NCI-H82 treated with DMSO at 0.1 percent for 48 hours (cell line): ENCODE measurements around the gene SPTBN4.
"Not testable (repeated sequence)": the region's sequence is repeated elsewhere in the genome, so short reads cannot be mapped to it uniquely, and the experiment has no call there.

Experiments used
- DNase-seq: peaks from one replicate; lab custom pipeline; 2025; ENCODE audit not compliant: unreplicated experiment; lab: John Stamatoyannopoulos, UW

SPTBN4 gene

DNA sequence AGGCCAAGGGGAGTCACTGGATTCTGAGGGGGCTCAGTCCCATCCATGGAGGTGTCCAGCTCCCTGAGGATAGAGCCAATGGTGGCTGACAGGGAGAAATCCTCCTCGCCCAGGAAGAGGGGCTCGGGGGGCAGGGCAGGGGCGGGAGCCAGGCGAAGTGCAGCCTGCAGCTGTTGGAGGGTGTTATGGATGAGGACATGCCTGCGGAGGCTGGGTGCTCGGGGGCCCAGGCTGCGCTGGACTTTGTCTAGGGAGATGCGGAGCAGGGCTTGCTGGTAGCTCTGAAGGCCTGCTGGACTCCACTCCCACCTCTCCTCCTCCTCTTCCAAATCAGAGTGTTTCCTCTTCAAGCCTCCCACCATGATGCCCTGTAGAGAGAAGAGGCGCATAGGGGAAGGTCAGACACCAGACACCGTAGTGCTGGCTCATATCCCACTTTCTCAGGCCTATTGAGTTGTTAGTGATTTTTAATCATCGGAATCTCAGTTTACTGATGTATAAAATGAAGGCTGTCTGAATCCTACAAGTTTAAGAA lies 25.0 kb upstream of the SPTBN4 start:
- DNase-seq: no peak

DNA sequence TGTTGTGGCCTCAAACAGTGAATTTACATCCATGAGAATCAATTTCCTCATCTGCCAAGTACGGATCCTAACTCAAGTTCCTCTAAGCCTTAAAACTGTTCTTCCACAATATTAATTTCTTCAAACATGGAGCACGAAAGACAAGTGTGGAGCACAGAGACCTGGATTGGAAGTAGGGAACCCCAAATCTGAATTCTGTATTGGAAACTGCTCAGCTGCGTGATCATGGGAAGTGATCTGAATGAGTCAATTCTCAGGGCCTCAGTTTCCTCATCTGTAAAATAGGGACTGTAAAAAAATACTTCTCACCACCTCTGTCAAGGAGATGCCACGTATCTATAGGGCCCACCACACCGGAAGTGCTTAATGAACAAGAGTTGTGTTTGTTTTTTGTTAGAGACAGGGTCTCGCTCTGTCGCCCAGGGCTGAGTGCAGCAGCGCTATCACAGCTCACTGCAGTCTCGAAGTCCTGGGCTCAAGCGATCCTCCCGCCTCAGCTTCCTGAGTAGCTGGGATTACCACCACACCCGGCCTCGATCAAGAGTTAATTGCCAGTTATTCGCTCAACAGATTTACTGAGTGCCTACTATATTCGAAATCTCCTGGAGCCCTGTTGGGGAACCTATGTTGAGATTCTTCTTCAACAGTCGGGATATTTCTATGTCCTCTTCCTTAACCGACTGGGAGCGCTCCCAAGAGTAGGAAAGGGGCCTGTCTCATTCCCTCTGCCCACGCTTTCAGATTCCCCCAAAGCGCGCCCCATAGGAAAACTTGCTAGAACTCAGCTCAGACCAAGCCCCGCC lies 24.3 kb upstream of the SPTBN4 start:
- DNase-seq: no peak

DNA sequence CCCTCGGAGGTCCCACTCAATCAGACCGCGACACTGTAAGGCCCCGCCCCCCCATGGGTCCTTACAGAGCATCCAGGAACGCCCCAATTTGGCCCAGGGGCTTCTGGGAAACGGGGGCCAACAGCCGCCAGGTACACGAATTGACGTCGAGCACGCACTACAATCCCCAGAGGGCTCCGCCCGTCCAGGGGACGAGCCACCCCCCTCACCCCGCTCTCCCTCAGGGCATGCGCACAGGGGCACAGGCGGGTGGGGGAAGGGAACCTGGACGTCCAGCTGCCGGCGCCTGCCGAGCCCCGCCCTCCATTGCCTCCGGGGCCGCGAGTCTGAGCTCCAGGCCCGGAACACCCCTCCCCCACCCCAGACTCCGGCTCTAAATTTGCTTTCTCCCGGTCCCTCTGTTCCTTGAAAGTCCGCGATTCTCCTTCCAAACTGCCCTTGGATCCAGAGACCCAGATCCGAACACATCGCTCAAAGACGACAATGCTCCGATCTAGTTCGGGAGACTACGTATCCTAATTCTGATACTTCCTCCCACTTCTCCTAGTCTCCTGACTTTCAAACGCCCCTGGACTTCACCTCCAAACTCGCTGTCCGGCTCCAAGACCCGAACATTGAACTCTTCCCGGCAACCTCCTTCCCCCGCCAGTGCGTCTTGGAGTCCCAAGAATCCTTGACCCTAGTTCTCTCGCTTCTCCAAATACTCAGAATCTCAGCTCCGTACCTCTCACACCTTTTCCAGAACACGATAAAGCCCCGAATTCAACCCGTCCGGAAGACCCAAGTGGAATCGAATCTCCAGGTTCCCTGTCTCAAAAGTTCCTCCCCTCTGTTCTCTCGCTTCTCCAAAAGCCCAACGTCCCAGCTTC lies 23.4 kb upstream of the SPTBN4 start:
- DNase-seq: peak; percentile 99

DNA sequence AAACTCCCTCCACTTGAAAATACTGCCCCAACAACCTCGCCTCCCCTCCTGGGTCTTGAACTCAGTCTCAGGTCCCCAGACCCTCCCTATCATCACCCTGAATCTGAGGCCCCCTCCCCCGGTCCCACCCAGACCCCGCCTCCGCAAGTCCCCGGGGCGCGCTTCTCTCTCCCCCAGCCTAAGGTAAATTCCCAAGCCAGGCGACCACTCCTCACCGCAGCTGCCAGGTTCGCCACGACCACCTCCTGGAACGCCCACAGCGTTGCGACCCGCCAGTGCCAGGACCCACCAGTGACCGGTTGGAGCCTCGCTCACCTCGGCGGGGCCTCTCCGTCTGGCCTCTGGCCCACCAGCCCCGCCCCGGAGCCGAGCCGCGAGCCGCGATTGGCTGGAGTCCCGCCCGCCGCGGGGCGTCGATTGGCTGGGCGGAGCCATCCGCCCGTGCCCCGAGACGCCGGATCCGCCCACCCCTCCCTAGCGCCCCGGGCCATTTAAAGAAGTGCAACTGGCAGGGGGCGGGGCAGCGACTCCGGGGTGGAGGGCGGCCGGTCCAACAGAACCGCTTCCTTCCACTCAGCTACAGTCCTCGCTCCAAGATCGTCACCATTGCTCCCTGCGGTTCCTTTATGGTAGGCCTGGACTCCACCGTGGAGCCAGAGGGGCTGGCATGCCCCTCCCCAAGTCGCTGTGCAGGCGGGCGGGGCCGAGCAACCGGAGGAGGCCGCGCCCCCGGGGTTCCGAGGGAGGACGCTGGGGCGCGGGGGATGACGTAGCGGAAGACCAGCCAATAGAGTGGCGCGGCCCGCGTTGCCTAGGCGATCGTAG lies 22.6 kb upstream of the SPTBN4 start, which contains the start of gene SERTAD3:
Gene SERTAD3 (minus strand): TSS at position 336 of the 825 bp plus-strand sequence. CDS start 2,255 bp downstream, outside the sequence.
- peak; percentile 93 for DNase-seq

DNA sequence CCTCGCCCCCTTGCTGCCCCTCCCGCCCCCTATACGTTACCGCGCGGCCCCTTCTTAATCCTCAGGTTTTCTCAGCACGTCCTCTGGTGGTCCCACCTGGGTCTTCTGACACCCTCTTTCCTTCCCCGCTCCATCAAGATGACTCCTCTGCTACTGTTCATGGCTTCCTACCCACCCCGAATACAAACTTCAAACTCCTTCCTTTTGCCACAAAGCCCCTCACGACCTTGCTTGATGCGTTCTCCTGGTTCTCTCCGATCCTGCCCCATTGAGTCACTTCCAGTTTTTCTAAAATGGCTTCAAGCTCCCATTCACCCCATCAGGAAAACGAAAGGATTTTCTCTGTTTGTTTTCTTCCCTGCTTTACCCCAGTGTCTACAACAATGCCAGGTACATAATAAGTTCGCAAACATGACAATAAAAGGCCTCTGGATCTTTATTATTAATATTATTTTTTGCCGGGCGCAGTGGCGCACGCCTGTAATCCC lies 21.9 kb upstream of the SPTBN4 start:
- no peak for DNase-seq

DNA sequence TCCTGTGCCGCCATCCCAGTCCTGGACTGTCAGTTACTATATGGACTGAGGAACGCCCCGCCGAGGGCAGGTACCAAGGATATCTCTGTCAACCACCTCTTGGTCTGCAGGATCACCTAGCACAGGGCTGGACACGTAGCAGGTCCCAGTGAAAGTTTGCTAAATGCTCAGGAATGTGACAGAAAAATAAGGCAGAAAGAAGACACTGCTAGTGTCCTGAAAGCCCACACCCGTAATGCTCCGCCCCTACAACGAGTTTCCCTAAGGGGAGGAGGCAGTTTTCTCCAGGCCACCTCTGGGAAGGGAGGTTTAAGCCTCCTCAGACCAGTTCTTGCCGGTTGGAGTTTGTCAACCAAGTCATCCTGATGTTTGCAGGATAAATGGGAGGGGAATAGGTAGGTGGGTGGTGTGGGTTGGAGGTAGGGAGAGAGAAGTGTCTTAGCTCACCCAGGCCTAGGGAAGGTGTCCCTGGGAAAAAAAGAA lies 21.0 kb upstream of the SPTBN4 start:
- peak; percentile 18 for DNase-seq

DNA sequence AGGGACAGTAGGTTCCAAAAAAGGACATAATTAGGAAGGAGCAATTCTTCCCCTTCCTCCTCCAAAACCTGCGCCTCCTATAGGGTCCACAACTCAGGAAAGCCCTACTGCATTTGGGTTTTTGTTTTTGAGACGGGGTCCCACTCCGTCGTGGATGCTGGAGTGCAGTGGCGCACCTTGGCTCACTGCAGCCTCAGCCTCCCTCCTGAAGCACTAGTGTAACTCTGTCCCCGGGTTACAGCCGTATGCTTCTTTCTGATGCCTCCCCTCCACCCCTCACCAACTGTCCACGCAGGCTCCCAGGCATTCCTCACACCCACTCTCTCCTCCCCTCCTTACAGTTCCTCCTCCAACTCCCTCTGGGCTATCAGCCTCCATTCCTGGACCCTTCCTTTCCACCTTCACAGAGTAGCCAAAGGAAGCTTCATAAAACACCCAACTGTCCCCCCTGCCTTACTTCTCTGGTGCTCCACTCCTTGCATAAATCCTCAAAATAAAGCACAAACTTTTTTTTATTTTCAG lies 20.5 kb upstream of the SPTBN4 start:
- DNase-seq: no peak

DNA sequence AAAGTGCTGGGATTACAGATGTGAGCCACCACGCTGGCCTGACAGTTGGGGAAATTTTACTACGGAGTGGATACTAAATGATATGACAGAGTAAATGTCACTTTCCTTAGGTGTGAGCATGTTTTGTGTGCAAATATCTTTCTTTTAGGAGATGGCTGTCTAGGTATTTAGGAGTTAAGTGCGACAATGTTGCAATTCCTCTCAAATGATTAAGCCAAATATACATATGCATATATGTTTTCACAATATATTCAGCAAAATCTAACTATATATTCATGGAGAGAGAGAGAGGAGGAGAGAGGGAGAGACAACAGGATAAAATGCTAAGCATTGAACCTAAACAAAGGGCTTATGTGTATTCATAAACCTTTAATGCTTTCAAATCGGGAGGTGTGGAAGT lies 17.3 kb upstream of the SPTBN4 start:
- no peak for DNase-seq

DNA sequence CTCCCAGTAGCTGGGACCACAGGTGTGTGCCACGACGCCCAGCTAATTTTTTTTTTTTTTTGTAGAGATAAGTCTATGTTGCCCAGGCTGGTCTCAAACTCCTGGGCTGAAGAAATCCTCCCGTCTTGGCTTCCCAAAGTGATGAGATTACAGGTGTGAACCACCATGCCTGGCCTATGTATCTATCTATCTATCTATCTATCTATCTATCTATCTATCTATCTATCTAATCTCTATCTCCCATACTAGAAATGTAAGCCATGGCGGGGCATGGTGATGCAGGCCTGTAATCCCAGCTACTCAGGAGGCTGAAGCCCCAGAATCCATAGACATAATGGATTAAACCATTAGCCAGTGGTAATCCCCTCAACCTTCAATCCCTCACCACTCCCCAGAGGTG lies 16.1 kb upstream of the SPTBN4 start:
- DNase-seq: peak; percentile 71

DNA sequence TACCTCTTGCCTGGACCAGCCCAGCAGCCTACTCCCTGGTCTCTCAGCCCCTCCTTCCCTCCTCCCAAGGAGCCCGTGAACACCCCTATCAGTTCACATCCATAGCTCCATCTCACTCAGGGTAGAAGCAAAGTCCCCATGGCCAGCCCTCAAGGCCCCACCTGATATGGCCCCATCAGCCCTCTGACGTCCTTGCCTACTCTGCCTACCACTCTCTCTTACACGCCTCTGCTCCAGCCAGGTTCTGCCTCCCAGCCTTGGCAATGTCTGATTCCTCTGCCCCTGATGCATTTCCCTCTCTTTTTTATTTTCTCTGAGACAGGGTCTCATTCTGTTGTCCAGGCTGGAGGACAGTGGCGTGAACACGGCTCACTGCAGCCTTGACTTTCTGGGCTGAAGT lies 14.8 kb upstream of the SPTBN4 start:
- no peak for DNase-seq

DNA sequence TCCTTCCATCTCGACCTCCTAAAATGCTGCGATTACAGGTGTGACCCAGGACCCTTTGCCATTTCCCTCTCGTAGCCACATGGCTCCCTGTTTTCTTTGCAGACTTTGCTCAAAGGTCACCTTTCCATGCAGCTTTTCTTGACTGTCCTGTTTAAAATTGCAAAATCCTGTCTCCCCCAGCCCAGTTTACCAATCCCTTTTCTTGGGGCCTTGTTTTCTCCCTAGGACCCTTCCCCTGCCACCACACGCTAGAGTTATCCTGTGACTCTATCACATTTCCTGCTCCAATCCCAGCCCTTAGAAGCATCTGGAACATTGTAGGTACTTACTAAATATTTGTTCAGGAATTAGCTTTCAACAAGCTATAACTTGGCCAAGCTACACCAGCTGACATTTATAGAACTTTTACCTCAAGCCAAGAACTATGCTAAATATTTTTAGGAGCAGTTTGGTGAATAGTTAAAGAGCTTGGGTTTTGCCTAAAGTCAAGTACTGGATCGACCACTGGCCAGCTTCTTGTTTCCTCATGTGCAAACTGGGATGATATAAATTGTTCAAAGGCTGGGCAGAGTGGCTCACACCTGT lies 13.6 kb upstream of the SPTBN4 start:
- DNase-seq: no peak

DNA sequence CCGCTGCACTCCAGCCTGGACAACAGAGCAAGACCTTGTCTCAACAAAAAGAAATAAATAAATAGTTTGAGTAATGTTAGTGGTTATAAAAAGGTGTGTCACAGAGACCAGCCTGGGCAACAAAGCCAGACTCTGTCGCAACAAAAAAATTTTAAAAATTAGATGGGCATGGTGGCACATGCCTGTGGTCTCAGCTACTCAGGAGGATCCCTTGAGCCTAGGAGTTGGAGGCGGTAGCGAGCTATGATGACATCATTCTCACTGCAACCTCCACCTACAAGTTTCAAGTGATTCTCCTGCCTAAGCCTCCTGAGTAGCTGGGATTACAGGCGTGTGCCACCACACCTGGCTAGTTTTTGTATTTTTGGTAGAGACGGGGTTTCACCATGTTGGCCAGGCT lies 12.9 kb upstream of the SPTBN4 start:
- DNase-seq: not testable (repeated sequence)

DNA sequence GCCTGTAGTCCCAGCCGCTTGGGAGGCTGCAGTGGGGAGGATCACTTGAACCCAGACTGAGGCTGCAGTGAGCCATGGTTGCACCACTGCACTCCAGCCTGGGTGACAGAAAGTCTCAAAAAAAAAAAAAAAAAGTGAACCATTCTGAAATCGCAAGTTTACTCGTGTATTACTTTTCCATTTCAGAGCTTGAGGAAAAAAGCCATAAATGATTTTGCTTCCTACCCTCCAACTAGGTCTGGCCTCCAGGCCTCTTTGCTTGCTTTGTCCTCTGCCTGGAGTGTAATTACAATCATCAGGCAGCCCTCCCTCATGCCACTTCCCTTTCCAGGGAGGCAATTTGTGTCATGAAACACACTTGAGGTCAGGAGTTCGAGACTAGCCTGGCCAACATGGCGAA lies 9.8 kb upstream of the SPTBN4 start:
- DNase-seq: no peak

DNA sequence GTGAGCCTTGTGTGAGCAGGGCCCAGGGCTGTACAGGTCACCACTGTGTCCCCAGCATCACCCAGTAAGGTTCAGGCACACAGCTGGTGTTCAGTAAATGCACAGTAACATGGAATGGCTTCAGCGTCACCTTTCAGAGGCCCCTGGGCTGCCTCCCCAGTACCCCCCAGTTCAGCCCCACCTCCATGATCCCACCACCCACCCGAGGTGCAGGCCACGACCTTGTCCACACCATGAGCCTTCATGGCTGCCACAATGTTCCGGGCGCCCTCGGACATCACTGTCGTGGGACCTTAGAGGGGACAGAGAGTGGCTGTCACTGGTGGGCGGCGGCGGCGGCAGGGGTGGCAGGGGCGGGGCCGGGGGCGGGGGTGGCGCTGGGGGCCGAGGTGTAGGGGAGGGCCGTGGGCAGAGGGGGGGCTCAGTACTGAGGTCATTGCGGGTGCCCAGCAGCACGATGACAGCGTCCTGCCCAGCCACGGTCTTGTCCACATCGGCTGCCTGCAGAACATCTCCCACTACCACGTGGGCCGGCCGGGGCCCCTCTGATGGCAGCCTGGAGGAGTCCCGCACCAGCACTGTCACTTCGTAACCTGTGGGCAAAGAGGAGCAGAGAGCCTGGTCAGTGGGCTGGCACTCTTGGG lies 8.7 kb upstream of the SPTBN4 start:
- DNase-seq: no peak

DNA sequence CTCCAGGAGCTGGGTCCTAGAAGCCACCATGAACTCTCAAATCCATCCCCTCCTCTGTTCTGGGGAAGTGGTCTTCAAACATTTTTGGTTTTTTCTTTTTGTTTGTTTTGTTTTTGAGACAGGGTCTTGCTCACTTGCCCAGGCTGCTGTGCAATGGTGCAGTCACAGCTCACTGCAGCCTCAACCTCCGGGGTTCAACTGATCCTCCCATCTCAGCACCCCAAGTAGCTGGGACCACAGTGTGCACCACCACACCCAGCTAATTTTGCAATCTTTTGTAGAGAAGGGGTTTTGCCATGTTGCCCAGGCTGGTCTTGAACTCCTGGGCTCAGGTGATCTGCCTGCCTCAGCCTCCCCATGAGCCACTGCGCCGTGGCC lies 8.2 kb upstream of the SPTBN4 start:
- DNase-seq: no peak

DNA sequence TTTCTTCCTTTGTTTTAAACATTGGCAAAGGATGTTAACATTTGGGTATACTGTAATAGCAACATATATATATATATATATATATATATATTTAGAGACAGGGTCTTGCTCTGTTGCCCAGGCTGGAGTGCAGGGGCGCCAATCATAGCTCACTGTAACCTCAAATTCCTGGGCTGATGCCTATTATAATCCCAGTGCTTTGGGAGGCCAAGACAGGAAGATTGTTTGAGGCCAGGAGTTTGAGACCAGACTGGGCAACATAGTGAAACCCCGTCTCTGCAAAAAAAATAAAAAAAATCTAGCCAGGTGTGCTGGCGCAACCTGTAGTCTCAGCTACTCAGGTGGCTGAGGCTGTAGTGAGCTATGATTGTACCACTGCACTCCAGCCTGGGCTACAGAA lies 6.6 kb upstream of the SPTBN4 start:
- no peak for DNase-seq

DNA sequence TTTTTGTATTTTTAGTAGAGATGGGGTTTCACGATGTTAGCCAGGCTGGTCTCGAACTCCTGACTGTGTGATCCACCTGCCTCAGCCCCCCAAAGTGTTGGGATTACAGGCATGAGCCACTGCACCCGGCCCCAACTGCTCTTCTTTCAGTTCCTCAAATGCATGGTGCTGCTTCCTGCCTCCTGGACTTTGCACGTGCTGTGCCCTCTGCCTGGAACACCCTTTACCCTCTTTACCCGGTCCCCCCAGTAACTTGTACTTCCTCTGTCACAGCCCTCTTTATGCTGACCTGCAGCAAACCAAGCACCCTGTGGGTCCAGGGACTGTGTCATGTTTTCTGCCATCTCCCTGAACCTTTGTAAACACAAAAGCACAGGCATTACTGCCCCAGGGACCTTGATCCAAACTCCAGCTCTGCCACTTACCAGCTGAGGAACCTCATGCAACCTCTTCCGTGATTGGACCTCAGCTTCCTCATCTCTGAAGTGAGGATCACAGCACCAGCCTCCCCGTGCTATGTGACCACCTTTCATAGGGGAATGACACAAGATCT lies 5.1 kb upstream of the SPTBN4 start:
- no peak for DNase-seq

DNA sequence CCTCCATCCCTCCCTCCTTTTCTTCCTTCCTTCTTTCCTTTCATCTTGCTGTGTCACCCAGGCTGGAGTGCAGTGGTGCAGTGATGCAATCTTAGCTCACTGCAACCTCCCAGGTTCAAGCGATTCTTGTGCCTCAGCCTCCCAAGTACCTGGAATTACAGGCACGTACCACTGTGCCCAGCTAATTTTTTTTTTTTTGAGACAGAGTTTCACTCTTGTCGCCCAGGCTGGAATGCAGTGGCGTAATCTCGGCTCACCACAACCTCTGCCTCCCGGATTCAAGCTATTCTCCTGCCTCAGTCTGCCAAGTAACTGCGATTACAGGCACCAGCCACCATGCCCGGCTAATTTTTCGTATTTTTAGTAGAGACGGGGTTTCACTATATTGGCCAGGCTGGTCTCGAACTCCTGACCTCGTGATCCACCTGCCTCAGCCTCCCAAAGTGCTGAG lies 3.2 kb upstream of the SPTBN4 start:
- DNase-seq: not testable (repeated sequence)
